ENCODE results near the gene USP17L15. TPM values are rescaled to one million over a fixed set of nuclear protein-coding genes. Genes with fewer than 3 reads are reported as not detected.
"Not testable (repeated sequence)": the region's sequence is repeated elsewhere in the genome, so short reads cannot be mapped to it uniquely, and the experiment has no call there.

Gene USP17L15, protein sequence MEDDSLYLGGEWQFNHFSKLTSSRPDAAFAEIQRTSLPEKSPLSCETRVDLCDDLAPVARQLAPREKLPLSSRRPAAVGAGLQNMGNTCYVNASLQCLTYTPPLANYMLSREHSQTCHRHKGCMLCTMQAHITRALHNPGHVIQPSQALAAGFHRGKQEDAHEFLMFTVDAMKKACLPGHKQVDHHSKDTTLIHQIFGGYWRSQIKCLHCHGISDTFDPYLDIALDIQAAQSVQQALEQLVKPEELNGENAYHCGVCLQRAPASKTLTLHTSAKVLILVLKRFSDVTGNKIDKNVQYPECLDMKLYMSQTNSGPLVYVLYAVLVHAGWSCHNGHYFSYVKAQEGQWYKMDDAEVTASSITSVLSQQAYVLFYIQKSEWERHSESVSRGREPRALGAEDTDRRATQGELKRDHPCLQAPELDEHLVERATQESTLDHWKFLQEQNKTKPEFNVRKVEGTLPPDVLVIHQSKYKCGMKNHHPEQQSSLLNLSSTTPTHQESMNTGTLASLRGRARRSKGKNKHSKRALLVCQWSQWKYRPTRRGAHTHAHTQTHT
- total RNA-seq: not detected

DNA sequence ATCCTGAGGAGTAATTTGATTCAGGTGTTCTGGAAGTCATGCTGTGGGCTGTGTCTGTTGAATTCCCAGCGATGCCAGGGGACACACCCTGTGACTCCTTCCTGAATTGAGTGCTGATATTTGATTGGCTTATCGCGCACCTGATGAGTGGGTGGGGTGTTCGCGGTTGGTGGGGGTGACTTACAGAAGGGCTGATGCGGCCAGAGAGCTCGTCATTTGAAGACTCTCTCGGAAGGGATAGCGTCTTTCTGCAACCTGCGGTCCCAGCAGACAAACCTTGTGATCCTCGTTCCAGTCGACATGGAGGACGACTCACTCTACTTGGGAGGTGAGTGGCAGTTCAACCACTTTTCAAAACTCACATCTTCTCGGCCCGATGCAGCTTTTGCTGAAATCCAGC is at the start of gene USP17L15:
Gene USP17L15, plus strand, starts transcription at position 301 of the 400 bp plus-strand sequence. Its CDS starts 0 bp downstream, at position 301.
- CTCF ChIA-PET, POLR2A ChIA-PET: not testable (repeated sequence)

DNA sequence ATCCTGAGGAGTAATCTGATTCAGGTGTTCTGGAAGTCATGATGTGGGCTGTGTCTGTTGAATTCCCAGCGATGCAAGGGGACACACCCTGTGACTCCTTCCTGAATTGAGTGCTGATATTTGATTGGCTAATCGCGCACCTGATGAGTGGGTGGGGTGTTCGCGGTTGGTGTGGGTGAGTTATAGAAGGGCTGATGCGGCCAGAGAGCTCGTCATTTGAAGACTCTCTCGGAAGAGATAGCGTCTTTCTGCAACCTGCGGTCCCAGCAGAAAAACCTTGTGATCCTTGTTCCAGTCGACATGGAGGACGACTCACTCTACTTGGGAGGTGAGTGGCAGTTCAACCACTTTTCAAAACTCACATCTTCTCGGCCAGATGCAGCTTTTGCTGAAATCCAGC is 23.8 kb upstream of the USP17L15 start, which contains the start of gene USP17L10:
Gene USP17L10, plus strand, starts transcription at position 301 of the 400 bp plus-strand sequence. Its CDS starts 0 bp downstream, at position 301.
- POLR2A ChIA-PET, CTCF ChIA-PET: not testable (repeated sequence)

DNA sequence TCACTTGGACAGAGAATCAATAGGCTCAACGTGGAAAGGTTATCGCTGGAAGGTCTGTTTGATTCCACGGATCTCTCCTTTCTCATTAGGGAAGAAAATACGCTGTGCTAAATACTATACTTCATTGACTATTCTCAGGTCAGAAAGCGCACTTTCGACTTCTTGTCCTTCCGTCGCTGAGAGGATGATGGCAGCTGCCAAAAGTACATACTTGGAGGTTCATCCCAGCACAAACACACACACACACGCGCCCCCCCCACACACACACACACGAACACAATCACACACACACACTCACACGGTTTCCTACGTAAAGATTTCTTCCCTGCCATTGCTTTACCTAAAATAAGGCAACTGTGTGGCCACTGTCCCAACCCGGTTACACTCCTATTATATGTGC is 19.5 kb upstream of the USP17L15 start:
- POLR2A ChIA-PET, CTCF ChIA-PET: not testable (repeated sequence)

DNA sequence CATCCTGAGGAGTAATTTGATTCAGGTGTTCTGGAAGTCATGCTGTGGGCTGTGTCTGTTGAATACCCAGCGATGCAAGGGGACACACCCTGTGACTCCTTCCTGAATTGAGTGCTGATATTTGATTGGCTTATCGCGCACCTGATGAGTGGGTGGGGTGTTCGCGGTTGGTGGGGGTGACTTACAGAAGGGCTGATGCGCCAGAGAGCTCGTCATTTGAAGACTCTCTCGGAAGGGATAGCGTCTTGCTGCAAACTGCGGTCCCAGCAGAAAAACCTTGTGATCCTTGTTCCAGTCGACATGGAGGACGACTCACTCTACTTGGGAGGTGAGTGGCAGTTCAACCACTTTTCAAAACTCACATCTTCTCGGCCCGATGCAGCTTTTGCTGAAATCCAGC is 19.1 kb upstream of the USP17L15 start, which contains the start of gene USP17L11:
Gene USP17L11, plus strand, starts transcription at position 301 of the 400 bp plus-strand sequence. Its CDS starts 0 bp downstream, at position 301.
- POLR2A ChIA-PET, CTCF ChIA-PET: not testable (repeated sequence)

DNA sequence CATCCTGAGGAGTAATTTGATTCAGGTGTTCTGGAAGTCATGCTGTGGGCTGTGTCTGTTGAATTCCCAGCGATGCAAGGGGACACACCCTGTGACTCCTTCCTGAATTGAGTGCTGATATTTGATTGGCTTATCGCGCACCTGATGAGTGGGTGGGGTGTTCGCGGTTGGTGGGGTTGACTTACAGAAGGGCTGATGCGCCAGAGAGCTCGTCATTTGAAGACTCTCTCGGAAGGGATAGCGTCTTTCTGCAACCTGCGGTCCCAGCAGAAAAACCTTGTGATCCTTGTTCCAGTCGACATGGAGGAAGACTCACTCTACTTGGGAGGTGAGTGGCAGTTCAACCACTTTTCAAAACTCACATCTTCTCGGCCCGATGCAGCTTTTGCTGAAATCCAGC is 14.3 kb upstream of the USP17L15 start, which contains the start of gene USP17L12:
Gene USP17L12, plus strand, starts transcription at position 301 of the 400 bp plus-strand sequence. Its CDS starts 0 bp downstream, at position 301.
- CTCF ChIA-PET, POLR2A ChIA-PET: not testable (repeated sequence)

DNA sequence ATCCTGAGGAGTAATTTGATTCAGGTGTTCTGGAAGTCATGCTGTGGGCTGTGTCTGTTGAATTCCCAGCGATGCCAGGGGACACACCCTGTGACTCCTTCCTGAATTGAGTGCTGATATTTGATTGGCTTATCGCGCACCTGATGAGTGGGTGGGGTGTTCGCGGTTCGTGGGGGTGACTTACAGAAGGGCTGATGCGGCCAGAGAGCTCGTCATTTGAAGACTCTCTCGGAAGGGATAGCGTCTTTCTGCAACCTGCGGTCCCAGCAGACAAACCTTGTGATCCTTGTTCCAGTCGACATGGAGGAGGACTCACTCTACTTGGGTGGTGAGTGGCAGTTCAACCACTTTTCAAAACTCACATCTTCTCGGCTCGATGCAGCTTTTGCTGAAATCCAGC is 9.6 kb upstream of the USP17L15 start, which contains the start of gene USP17L13:
Gene USP17L13, plus strand, starts transcription at position 301 of the 400 bp plus-strand sequence. Its CDS starts 0 bp downstream, at position 301.
- POLR2A ChIA-PET: not testable (repeated sequence)

DNA sequence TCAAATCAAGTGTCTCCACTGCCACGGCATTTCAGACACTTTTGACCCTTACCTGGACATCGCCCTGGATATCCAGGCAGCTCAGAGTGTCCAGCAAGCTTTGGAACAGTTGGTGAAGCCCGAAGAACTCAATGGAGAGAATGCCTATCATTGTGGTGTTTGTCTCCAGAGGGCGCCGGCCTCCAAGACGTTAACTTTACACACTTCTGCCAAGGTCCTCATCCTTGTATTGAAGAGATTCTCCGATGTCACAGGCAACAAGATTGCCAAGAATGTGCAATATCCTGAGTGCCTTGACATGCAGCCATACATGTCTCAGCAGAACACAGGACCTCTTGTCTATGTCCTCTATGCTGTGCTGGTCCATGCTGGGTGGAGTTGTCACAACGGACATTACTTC is 3.9 kb upstream of the USP17L15 start:
- CTCF ChIA-PET, POLR2A ChIA-PET: not testable (repeated sequence)

More for the DNA sequence above, 9.6 kb upstream of the USP17L15 start, which contains the start of gene USP17L13:
- CTCF ChIA-PET: not testable (repeated sequence)

DNA sequence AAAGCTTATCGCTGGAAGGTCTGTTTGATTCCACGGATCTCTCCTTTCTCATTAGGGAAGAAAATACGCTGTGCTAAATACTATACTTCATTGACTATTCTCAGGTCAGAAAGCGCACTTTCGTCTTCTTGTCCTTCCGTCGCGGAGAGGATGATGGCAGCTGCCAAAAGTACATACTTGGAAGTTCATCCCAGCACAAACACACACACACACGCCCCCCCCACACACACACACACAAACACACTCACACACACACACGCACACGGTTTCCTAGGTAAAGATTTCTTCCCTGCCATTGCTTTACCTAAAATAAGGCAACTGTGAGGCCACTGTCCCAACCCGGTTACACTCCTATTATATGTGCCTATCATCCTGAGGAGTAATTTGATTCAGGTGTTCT is 4.3 kb downstream of the USP17L15 start:
- CTCF ChIA-PET, POLR2A ChIA-PET: not testable (repeated sequence)

DNA sequence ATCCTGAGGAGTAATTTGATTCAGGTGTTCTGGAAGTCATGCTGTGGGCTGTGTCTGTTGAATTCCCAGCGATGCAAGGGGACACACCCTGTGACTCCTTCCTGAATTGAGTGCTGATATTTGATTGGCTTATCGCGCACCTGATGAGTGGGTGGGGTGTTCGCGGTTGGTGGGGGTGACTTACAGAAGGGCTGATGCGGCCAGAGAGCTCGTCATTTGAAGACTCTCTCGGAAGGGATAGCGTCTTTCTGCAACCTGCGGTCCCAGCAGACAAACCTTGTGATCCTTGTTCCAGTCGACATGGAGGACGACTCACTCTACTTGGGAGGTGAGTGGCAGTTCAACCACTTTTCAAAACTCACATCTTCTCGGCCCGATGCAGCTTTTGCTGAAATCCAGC is 9.4 kb downstream of the USP17L15 start, which contains the start of gene USP17L17:
Gene USP17L17, plus strand, starts transcription at position 301 of the 400 bp plus-strand sequence. Its CDS starts 0 bp downstream, at position 301.
- POLR2A ChIA-PET, CTCF ChIA-PET: not testable (repeated sequence)

DNA sequence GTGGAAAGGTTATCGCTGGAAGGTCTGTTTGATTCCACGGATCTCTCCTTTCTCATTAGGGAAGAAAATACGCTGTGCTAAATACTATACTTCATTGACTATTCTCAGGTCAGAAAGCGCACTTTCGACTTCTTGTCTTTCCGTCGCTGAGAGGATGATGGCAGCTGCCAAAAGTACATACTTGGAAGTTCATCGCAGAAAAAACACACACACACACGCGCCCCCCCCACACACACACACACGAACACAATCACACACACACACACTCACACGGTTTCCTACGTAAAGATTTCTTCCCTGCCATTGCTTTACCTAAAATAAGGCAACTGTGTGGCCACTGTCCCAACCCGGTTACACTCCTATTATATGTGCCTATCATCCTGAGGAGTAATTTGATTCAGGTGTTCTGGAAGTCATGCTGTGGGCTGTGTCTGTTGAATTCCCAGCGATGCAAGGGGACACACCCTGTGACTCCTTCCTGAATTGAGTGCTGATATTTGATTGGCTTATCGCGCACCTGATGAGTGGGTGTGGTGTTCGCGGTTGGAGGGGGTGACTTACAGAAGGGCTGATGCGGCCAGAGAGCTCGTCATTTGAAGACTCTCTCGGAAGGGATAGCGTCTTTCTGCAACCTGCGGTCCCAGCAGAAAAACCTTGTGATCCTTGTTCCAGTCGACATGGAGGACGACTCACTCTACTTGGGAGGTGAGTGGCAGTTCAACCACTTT is 13.9 kb downstream of the USP17L15 start, which contains the start of gene USP17L18:
Gene USP17L18, plus strand, starts transcription at position 678 of the 728 bp plus-strand sequence. Its CDS starts 0 bp downstream, at position 678.
- POLR2A ChIA-PET, CTCF ChIA-PET: not testable (repeated sequence)

DNA sequence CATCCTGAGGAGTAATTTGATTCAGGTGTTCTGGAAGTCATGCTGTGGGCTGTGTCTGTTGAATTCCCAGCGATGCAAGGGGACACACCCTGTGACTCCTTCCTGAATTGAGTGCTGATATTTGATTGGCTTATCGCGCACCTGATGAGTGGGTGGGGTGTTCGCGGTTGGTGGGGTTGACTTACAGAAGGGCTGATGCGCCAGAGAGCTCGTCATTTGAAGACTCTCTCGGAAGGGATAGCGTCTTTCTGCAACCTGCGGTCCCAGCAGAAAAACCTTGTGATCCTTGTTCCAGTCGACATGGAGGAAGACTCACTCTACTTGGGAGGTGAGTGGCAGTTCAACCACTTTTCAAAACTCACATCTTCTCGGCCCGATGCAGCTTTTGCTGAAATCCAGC is 18.9 kb downstream of the USP17L15 start, which contains the start of gene USP17L19:
Gene USP17L19, plus strand, starts transcription at position 301 of the 400 bp plus-strand sequence. Its CDS starts 0 bp downstream, at position 301.
- POLR2A ChIA-PET, CTCF ChIA-PET: not testable (repeated sequence)

DNA sequence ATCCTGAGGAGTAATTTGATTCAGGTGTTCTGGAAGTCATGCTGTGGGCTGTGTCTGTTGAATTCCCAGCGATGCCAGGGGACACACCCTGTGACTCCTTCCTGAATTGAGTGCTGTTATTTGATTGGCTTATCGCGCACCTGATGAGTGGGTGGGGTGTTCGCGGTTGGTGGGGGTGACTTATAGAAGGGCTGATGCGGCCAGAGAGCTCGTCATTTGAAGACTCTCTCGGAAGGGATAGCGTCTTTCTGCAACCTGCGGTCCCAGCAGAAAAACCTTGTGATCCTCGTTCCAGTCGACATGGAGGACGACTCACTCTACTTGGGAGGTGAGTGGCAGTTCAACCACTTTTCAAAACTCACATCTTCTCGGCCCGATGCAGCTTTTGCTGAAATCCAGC is 23.6 kb downstream of the USP17L15 start, which contains the start of gene USP17L20:
Gene USP17L20, plus strand, starts transcription at position 301 of the 400 bp plus-strand sequence. Its CDS starts 0 bp downstream, at position 301.
- POLR2A ChIA-PET, CTCF ChIA-PET: not testable (repeated sequence)

DNA sequence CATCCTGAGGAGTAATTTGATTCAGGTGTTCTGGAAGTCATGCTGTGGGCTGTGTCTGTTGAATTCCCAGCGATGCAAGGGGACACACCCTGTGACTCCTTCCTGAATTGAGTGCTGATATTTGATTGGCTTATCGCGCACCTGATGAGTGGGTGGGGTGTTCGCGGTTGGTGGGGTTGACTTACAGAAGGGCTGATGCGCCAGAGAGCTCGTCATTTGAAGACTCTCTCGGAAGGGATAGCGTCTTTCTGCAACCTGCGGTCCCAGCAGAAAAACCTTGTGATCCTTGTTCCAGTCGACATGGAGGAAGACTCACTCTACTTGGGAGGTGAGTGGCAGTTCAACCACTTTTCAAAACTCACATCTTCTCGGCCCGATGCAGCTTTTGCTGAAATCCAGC is 28.4 kb downstream of the USP17L15 start, which contains the start of gene USP17L21:
Gene USP17L21, plus strand, starts transcription at position 301 of the 400 bp plus-strand sequence. Its CDS starts 0 bp downstream, at position 301.
- POLR2A ChIA-PET, CTCF ChIA-PET: not testable (repeated sequence)

DNA sequence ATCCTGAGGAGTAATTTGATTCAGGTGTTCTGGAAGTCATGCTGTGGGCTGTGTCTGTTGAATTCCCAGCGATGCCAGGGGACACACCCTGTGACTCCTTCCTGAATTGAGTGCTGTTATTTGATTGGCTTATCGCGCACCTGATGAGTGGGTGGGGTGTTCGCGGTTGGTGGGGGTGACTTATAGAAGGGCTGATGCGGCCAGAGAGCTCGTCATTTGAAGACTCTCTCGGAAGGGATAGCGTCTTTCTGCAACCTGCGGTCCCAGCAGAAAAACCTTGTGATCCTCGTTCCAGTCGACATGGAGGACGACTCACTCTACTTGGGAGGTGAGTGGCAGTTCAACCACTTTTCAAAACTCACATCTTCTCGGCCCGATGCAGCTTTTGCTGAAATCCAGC is 33.1 kb downstream of the USP17L15 start, which contains the start of gene USP17L22:
Gene USP17L22, plus strand, starts transcription at position 301 of the 400 bp plus-strand sequence. Its CDS starts 0 bp downstream, at position 301.
- CTCF ChIA-PET, POLR2A ChIA-PET: not testable (repeated sequence)

DNA sequence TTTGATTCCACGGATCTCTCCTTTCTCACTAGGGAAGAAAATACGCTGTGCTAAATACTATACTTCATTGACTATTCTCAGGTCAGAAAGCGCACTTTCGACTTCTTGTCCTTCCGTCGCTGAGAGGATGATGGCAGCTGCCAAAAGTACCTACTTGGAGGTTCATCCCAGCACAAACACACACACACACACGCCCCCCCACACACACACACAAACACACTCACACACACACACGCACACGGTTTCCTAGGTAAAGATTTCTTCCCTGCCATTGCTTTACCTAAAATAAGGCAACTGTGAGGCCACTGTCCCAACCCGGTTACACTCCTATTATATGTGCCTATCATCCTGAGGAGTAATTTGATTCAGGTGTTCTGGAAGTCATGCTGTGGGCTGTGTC is 37.5 kb downstream of the USP17L15 start:
- POLR2A ChIA-PET, CTCF ChIA-PET: not testable (repeated sequence)

Other genes with a start within 250 kb of the USP17L15 start
- gene FAM90A26, start 64.0 kb upstream of the USP17L15 start, total RNA-seq: not detected
- not detected for gene USP17L10, start 23.7 kb upstream of the USP17L15 start, total RNA-seq
- gene USP17L11, start 19.0 kb upstream of the USP17L15 start, total RNA-seq: not detected
- gene USP17L12, start 14.2 kb upstream of the USP17L15 start, total RNA-seq: not detected
- not detected for gene USP17L13, start 9.5 kb upstream of the USP17L15 start, total RNA-seq
- not detected for gene USP17L17, start 9.5 kb downstream of the USP17L15 start, total RNA-seq
- not detected for gene USP17L18, start 14.2 kb downstream of the USP17L15 start, total RNA-seq
- gene USP17L19, start 19.0 kb downstream of the USP17L15 start, total RNA-seq: not detected
- not detected for gene USP17L20, start 23.7 kb downstream of the USP17L15 start, total RNA-seq
- not detected for gene USP17L21, start 28.5 kb downstream of the USP17L15 start, total RNA-seq
- not detected for gene USP17L22, start 33.2 kb downstream of the USP17L15 start, total RNA-seq
- gene USP17L24, start 90.8 kb downstream of the USP17L15 start, total RNA-seq: not detected
- not detected for gene USP17L25, start 95.5 kb downstream of the USP17L15 start, total RNA-seq
- not detected for gene USP17L26, start 100.3 kb downstream of the USP17L15 start, total RNA-seq
- not detected for gene USP17L5, start 105.0 kb downstream of the USP17L15 start, total RNA-seq
- not detected for gene USP17L27, start 109.8 kb downstream of the USP17L15 start, total RNA-seq
- gene USP17L28, start 114.5 kb downstream of the USP17L15 start, total RNA-seq: not detected
- not detected for gene USP17L29, start 119.3 kb downstream of the USP17L15 start, total RNA-seq
- gene USP17L30, start 128.7 kb downstream of the USP17L15 start, total RNA-seq: not detected
- gene DEFB131A, start 210.0 kb downstream of the USP17L15 start, total RNA-seq: not detected